Fibroblast of villous mesenchyme (primary cell): Measurements from ENCODE around the gene GRSF1. TPM values are rescaled to one million over a fixed set of nuclear protein-coding genes. Genes with fewer than 3 reads are reported as not detected.

Experiments used
- DNase-seq: peaks from one replicate; pipeline ENCODE4 v3.0.0-alpha.2; 2010; ENCODE audit warnings: low read depth
- H3K4me3 ChIP-seq: 2 replicates; pipeline ENCODE4 v1.5.1; 2011; ENCODE audit warnings: low read depth, mild to moderate bottlenecking, low read length
- CTCF ChIP-seq: IDR thresholded peaks from 2 replicates; pipeline ENCODE4 v1.5.1; 2012; ENCODE audit warnings: low read depth, mild to moderate bottlenecking, low read length; ENCODE audit not compliant: insufficient read depth
- total RNA-seq: library from RNA; depleted of rRNA; stranded (reverse); fragments of >200 nt; gene quantifications from 2 replicates; pipeline ENCODE4 v1.2.3, GENCODE V29; 2012

GRSF1 gene
- total RNA-seq, 1 donor: 117 TPM

- DNase-seq: no peak
- no peak overlapping the region for H3K4me3 ChIP-seq
- TF ChIP-seq CTCF: no peak
These were observed 3.6 kb downstream of the GRSF1 start for GRCh38 chr4:70836081-70836480.

- no peak for DNase-seq
- TF ChIP-seq CTCF: no peak
- no peak overlapping the region for H3K4me3 ChIP-seq
These were observed 6.0 kb downstream of the GRSF1 start for GRCh38 chr4:70833675-70834074.

GRCh38 chr4:70831293-70831692, 8.4 kb downstream of the GRSF1 start:
- TF ChIP-seq CTCF: no peak
- H3K4me3 ChIP-seq: no peak overlapping the region
- DNase-seq: no peak

- H3K4me3 ChIP-seq: no peak overlapping the region
- DNase-seq: no peak
- no peak for TF ChIP-seq CTCF
These were observed 9.6 kb downstream of the GRSF1 start for GRCh38 chr4:70830054-70830453.

- no peak overlapping the region for H3K4me3 ChIP-seq
- no peak for DNase-seq
- no peak for TF ChIP-seq CTCF
These were observed 10.2 kb downstream of the GRSF1 start for GRCh38 chr4:70829492-70829891.

GRCh38 chr4:70829015-70829414, 10.7 kb downstream of the GRSF1 start:
- DNase-seq: no peak

GRCh38 chr4:70818921-70819320, 20.8 kb downstream of the GRSF1 start:
- DNase-seq: peak; percentile 85

More at GRCh38 chr4:70829015-70829414, 10.7 kb downstream of the GRSF1 start:
- no peak overlapping the region for H3K4me3 ChIP-seq
- no peak for TF ChIP-seq CTCF

More at GRCh38 chr4:70818921-70819320, 20.8 kb downstream of the GRSF1 start:
- TF ChIP-seq CTCF: no peak
- no peak overlapping the region for H3K4me3 ChIP-seq
